ENCODE data around the gene GAS7. TPM values are rescaled to one million over a fixed set of nuclear protein-coding genes. Genes with fewer than 3 reads are reported as not detected.
"Not testable (repeated sequence)": the region's sequence is repeated elsewhere in the genome, so short reads cannot be mapped to it uniquely, and the experiment has no call there.

Gene GAS7
- total RNA-seq, 1 donor from 2014 or later: 81.5 TPM

DNA sequence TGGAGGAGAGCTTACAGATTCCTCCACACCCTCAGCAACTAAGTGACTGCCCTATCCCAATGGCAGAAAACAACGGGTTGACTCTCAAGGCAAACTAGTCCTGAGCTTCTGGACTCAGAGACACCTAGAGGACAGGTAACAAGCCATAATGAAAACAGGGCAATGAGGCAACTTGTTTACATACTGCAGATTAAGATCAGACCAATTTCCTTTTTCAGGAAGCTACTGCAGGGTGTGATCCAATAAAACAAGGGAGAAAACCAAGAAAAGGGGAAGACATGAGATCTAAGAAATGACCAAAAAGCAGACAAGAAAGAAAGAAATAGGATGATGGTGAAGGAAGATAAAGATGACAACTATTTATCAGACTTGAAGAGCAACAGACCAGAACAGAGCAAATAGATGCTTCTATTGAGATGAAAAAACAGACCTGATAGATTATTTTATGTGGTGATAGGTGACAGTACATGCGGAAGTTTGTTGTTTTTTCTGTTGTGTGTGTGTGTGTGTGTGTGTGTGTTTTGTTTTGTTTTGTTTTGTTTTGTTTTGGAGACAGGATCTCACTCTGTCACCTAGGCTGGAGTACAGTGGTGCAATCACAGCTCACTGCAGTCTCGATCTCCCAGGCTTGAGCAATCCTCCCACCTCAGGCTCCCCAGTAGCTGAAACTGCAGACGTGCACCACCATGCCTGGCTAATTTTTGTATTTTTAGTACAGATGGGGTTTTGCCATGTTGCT lies 120.7 kb downstream of the GAS7 start:
- DNase-seq (ENCODE audit: low spot score): no peak

DNA sequence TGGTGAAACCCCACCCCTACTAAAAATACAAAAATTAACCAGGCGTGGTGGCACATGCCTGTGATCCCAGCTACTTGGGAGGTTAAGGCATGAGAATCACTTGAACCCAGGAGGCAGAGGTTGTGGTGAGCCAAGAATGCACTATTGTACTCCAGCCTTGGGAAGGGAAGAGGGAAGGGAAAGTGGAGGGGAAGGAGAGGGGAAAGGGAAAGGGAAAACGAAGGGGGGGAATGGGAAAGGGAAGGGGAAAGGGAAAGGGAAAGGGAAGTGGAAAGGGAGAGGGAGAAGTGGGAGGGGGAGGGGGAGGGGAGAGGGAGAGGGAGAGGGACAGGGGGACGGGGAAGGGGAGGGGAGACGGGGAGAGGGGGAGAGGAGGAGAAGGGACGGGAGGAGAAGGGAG lies 122.5 kb downstream of the GAS7 start:
- DNase-seq (ENCODE audit: low spot score): no peak

DNA sequence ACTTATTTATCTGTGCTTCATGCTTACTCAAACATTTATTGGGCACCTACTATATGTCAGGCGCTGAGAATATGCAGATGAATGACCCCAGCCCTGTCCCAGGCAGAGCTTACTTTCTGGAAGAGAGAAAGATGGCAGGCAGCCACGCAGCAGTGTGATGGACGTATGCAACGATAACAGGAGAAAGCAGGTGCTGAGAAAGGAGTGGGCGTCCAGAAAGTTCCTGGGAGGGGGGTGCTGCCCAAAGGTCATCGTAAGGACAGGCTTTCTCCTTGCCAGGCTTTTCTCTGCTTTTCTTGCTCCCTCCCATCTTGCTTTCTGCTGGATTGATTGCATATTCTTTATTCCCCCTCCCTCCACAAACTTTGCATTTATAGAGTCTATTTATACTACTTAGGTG lies 124.5 kb downstream of the GAS7 start:
- DNase-seq (ENCODE audit: low spot score): no peak

DNA sequence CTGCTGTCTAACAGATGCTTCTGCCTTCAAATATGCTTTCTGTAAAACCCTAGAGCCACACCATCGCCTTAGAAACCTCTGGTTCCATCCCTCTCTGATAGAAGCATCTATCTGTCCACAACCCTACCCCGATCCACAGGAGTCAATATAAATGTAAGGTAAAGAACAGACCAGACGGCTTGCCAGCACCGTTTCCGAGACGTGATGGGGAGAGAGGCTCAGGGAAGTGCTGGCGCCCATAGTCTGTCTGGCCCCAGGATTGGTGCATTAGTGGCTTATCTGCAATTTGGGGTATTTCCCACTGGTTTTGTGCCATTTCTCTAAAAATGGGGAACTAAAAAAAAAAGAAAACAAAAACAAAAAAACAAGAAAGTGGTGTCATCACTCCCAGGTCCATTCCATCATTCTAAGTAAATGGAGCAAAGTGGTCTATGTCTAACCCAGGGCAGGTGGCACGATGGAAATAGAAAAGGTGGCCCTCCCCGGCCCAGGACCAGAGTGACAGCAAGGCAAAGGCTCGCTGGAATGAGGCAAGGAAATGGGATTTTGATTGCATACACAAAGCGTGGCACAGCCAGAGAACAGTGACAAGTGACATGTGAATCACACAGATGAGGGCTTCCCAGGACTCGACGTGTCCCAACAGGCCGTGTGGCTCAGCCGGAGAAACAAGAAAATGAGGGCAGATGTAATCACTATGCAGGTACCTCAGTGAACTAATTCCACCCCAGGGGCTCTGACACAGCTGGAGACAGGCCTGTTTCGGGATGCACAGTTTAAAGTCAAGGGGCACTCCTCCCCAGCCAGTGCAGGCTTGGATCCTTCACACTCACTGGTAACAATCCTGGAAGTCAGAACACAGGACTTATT lies 125.6 kb downstream of the GAS7 start:
- DNase-seq (ENCODE audit: low spot score): no peak

DNA sequence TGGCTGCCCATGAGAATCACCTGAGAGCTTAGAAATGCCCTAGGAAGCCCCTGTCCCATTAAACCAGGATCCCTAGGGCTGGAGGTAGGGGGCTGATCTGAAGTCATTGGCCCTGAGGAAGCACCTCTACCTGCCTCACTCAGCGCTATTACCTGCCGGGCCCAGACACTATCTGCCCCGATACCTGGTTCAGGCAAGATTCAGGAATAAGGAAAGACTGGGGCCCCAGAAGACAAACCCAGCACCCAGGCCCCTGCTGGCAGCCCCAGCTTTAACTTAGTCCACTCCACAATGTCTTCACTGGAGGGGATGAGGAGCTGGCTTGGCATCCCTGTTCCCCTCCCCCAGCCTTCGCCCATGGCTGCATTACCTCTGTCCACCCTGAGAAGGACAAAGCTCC lies 126.3 kb downstream of the GAS7 start:
- no peak for DNase-seq (ENCODE audit: low spot score)

DNA sequence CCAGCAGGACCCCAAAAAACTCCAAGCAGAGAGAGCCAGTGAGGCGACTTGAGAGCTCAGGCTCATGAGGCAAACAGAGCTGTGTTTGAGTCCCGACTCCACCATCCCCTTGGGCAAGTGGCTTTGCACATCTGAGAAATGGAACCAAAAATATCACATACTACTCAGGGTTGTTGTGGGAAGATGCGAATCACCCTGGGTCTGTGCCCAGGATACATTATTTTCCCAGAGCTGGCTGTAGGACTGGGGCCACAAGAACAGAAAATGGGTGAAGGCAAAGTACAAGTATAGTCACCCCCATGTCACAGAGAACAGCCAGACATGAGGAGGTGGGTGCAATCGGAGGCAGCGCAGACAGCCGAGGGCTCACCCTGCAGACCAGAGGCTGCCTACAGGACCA lies 127.3 kb downstream of the GAS7 start:
- no peak for DNase-seq (ENCODE audit: low spot score)

DNA sequence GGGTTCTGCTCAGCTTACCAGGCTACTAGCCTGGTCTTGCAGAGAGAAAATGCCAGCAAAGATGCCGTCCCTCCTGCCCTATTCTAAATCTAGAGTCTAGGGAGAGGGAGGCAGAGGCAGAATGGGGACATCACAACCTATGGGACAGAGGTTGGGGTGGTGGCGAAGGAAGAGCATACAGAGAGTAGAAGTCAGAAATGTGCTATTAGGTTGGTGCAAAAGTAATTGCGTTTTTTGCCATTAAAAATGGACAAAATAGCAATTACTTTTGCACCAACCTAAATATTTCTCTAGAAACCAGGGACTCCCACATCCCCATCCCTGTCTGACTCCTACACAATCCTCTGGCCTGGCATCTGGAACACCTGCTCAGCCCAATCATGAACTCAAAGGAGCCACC lies 127.7 kb downstream of the GAS7 start:
- DNase-seq (ENCODE audit: low spot score): no peak

DNA sequence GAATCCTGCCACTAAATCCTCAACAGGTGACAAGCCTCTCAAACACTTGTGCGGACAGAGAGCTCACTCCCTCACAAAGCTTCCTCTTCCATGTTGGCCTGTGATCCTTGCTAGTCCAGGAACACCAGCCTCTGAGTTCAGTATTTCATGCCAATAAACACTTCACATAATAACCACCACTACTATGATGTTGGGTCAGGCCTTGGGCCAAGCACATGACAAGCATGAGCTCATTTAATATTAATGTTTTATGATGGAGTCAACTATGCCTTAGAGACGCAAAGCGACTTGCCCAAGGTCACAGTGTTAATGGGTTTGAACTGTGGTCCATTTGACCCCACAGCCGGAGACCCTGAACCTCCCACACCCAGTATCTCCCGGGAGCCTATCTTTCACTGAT lies 129.1 kb downstream of the GAS7 start:
- no peak for DNase-seq (ENCODE audit: low spot score)

DNA sequence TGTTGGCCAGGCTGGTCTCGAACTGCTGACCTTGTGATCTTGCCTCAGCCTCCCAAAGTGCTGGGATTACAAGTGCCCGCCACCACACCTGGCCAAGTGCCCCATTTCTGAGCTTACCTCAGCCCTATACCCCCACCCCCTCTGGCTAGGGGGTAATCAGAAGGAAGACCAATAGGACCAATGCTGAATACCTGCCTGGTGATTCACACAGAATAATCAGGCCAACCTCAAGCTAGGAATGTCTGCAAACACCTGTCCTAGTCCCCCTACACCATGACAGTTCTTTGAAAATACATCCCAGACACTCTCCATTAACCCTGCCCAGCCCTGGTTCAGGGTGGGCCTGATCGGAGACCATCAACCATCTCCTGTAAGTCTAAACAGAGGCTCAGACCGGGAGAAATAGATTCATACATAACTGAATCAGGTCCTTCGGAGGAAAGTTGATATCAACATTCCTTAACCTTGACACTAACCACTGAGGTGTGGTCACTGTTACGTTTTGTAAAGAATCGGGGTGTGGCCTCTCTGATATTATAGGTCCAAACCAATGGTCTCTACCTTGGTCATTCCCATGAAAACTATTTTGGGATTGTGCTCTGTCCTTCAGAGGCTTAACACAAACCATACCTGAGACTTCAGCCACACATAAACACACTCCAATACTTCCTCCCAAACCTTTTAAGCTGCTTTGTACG lies 130.8 kb downstream of the GAS7 start:
- DNase-seq (ENCODE audit: low spot score): peak; percentile 16

DNA sequence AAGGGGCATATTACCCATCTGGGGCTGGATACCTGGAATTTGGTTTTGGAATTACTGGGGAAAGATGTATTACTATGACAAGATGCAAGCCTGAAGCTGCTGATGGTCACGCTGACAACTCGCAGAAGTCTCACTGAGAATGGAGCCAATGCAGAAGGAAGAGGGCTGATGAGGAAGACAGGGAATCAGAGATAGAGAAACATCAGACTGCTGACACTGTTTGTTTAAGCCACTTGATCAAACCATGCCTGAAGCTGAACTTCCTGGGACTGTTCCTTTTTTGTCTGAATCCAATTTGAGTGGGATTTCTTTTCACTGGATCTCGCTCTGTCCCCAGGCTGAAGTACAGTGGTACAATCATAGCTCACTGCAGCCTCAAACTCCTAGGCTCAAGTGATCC lies 133.9 kb downstream of the GAS7 start:
- DNase-seq (ENCODE audit: low spot score): no peak

DNA sequence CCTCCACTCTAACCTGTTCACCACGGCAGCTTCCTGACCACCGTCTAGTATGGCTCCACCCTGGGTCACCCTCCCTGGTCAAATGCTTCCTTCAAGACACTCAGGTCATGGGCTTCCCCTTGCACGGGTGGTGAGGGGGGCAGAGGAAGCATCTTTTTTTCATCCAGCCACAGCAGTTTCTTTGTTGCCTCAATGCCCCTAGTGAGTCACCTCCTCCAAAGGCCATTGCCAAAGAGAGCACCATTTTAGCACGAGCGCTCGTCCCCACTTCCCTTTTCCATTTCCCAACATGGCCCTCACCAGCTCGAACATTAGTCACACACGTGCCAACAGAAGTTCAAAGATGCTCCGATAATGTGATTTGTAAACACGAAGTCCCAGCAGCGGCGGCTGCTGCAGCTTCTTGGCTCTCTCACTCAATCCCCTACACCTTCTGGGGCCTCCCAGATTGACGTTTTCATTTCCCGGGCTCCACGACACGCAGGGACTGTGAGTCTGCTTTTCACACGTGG lies 134.6 kb downstream of the GAS7 start:
- no peak for DNase-seq (ENCODE audit: low spot score)

DNA sequence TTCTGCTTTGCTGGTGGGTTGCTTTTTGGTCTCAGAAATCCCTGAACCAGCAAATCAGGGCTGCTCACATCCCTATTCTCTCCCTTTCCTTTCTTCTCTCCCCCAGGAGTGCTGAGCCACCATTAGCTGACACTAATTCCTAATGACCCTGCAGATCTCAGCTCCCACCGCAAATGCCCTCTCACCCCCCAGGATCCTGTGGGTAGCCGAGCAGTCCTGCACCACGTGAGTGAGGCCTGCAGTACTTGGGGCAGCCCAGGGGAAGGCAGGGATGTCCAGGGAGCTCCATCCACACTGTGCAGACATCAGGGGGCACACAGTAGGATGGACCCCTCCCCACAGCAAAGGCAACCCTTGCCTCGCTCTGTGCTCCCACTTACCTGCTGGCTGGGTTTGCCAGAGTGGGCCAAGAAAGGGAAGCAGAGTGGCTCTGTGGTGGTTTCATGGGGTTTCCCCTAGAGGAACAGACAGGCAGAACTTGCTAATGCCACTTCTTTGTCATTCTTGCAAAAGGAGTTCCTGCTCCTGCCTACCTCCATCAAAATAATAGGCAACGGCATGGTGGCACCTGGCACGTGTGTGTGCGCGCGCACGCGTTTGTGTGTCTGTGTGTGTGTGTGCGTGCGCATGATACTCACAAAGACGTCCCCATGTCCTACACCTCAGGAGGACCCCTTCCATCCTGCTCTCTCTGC lies 135.6 kb downstream of the GAS7 start:
- no peak for DNase-seq (ENCODE audit: low spot score)

DNA sequence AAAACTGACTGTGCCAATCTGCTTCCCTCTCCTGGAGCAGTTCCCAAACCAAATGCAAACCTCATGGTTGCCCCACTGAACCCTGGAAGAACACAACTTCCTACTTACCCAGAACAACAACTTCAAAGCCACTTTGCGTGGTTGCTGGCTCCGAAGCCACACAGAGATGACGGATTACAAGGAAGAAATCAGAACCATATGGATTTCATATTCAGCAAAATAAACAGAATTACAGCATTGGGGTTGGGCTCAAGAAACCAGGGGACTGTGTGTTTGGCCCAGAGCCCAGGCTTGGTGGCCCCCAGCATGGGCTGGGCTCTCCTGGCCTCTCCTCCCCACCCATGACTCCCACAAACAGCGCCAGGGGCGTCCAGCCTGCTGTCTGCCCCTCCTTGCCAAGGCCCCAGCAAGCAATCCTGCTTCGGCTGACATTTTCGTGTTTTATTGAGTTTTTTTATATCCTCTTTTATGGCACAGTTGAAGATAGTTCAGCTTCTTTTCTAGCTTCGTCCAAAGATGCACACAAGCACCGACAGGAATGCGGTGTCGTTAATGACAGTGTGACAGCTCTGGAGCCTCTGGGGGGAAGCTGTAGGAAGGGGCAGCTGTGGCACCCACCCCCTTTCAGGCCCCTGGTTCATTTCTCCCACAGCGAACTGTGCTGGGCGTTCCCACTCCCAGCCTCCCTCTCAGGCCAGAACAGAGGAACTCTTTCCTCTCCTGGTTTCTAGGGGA lies 137.1 kb downstream of the GAS7 start:
- no peak for DNase-seq (ENCODE audit: low spot score)

DNA sequence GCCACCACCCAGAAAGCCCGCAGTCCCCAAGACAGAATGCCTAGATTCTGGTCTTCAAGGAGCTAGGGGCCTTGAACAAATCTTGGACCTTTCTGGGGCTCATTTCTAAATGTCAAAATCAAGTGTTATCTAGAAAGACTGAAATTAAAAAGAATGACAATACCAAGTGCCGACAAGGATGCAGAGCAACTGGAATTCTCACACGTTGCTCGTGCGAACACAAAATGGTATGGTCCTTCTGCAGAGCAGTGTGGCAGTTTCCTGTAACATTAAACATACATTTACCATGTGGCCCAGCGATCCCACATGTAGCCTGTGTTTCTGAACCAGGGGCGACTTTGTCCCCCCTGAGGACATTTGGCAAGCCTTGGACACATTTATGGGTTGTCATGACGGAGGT lies 137.9 kb downstream of the GAS7 start:
- peak; percentile 72 for DNase-seq (ENCODE audit: low spot score)

DNA sequence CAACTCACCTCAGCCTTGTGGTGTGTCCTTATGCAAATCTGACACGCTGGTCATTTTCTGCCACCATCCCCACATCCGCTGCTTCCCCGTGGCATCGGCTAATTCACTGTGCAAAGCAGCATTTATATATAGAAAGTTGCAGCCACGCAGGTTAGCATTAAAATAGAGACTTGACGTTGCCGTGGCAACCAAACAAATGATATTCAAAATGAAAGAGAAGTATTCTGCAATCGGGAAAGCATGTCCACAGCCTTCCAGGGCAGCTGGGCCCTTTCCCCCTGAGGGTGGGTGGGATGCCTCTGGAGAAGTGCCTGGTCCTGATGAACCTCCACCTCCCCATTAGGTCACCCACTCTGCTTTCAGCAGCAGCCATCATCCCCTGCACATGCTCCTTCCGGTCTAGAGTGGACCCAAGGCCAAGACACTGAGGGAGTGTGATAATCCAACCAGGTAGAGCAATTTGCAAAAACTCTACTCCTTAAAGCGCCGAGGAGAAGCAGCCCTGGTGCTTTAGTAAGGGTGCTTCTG lies 138.7 kb downstream of the GAS7 start:
- peak; percentile 79 for DNase-seq (ENCODE audit: low spot score)

DNA sequence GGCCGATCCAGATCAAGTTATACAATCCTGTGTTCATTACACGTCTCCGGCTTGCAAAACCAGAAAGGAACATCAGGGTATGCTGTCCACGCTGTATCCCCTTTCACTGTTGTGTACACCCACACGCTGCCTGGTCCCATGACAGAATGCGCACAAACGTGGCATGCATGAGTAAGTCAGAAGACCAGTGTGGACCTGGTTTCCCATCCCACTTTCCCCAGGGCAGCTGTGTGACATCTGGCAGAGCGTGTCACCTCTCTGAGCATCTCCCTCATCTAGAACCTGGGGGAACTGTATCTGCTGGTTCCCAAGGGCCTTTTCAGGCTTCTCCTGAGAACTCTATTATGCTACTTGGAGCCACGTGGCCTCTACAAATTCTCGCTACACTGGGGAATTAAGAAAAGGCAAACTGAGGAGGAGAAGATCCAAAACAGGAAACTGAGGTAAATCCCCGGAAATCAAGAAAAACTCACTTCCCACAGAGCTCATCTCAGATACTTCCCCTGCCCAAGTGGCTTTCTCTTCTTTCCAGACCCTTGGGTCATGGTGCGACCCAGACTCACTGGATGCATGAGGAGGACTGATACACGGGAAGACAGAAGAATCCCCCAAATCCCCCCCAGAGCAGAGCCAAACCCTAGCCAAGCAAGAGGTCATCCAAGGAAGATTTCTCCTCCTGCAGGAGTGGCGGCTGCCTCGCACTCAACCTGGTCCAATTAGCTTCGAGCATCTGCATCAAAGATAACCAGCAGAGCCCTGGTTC lies 139.3 kb downstream of the GAS7 start:
- peak; percentile 71 for DNase-seq (ENCODE audit: low spot score)

DNA sequence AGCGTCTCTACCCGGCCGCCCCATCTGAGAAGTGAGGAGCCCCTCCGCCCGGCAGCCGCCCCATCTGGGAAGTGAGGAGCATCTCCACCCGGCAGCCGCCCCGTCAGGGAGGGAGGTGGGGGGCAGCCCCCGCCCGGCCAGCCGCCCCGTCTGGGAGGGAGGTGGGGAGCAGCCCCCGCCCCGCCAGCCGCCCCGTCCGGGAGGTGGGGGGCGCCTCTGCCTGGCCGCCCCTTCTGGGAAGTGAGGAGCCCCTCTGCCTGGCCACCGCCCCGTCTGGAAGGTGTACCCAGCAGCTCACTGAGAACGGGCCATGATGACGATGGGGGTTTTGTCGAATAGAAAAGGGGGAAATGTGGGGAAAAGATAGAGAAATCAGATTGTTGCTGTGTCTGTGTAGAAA lies 140.9 kb downstream of the GAS7 start:
- DNase-seq (ENCODE audit: low spot score): not testable (repeated sequence)

DNA sequence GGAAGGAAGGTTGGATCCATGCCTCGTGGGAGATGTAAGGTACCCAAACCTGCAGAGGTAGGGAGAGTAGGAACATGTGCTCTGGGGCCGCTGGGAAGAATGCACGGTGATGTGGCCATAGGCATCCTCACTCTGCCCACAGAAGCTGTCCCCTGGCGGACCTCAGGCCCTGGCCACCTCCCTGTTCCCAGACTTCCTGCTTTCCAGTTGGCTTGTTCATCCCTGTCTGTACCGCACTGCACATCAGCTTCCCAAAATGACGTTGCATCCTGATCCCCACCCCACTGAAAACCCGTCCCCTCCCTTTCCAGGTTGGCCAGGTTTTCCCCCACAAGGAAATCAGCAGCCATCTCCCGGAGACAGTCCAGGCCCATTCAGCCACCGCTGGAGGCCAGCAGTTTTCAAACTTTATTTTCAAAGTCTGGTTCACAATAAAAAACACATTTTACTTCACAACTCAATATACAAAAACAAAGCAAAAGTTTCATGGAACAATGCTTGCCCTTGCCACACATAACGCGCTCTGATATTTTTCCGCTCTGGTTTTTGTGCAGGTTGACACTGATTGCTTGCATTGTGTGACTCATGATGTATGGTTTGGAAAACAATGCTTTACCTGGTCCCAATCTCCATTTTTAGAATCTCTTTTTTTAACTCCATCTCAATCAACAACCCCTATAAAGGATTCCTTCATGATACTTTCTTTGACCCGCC lies 143.0 kb downstream of the GAS7 start:
- DNase-seq (ENCODE audit: low spot score): no peak

All from mesenteric fat pad (tissue), 1 donor.